GM12892 (cell line): ENCODE measurements around the gene DTX2.

ENCODE experiments used
- POLR2A ChIP-seq: IDR thresholded peaks from 2 replicates; pipeline ENCODE4 v1.6.1; 2011; ENCODE audit warnings: low read depth, low read length, control low read depth
- POLR2AphosphoS5 ChIP-seq: IDR thresholded peaks from 2 replicates; pipeline ENCODE4 v1.6.1; 2011; ENCODE audit warnings: low read depth, low read length, control low read depth
- TAF1 ChIP-seq: IDR thresholded peaks from 2 replicates; pipeline ENCODE4 v1.6.1; 2011; ENCODE audit warnings: low read depth, mild to moderate bottlenecking, control low read depth, low read length, borderline replicate concordance

DNA sequence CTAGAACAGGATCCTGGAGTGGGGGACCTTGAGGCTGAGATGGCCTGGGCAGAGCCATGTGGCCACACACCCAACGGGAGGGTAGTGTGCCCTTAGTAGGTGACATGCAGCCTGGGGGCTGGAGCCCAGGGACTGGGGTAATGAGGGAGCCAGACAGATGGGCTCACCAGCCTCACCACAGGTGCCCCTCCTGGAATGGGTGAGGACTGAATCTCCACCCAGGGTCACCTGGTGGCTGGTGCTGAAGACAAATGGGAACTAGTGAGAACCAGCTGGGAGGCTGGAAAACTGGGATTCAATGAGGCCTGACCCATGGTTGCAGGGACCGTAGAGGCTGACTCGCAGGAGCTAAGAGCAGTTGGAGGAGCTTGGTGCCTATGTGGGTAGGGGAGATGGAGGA, 30.7 kb upstream of the DTX2 start:
- TF ChIP-seq POLR2A, result no peak
- no peak for TF ChIP-seq POLR2AphosphoS5
- no peak for TF ChIP-seq TAF1
